ENCODE results near the gene RBBP4. TPM values are rescaled to one million over a fixed set of nuclear protein-coding genes. Genes with fewer than 3 reads are reported as not detected.
A peak's percentile ranks its signal among the peaks of the same experiment; 100 is the strongest.

Gene RBBP4
- total and polyA plus RNA-seq, 2 of the 13 experiments (the other 11 are each of a cell fraction or from before 2014, with no cell fraction given) = 64.4 to 166 TPM

DNA sequence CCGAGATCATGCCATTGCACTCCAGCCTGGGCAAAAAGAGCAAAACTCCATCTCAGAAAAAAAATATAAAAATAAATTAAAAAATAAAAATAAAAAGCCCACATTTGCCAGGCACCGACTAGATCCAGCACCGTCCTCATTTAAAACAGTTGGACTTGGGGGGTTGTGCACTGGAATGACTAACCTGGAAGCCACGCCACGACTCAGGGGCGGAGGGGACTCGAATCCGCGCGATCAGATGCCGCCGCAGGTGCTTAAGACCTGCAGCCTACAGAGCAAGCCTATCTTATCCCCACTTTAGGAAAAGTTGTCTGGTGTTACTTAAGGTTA, 39.2 kb upstream of the RBBP4 start (continued):
- TF ChIP-seq ZNF142 (CRISPR knock-in tag; IDR thresholded peaks at IDR 0.05) (0 out of 2 replicates have a peak, but pooled peaks have one; percentile 5), ZBTB21 (CRISPR knock-in tag; IDR thresholded peaks at IDR 0.05) (0 out of 2 replicates have a peak, but pooled peaks have one; percentile 12), CCDC6 (CRISPR knock-in tag; IDR thresholded peaks at IDR 0.05) (peak; percentile 56; the same call in 1 of the 2 replicates), ZNF878 (CRISPR knock-in tag; IDR thresholded peaks at IDR 0.05) (0 out of 2 replicates have a peak, but pooled peaks have one; percentile 61)
- TF ChIP-seq, protein P1, sequence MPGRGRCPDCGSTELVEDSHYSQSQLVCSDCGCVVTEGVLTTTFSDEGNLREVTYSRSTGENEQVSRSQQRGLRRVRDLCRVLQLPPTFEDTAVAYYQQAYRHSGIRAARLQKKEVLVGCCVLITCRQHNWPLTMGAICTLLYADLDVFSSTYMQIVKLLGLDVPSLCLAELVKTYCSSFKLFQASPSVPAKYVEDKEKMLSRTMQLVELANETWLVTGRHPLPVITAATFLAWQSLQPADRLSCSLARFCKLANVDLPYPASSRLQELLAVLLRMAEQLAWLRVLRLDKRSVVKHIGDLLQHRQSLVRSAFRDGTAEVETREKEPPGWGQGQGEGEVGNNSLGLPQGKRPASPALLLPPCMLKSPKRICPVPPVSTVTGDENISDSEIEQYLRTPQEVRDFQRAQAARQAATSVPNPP (CRISPR knock-in tag; IDR thresholded peaks at IDR 0.05) = no peak
